PC-9 (cell line): ENCODE results near the gene FGF7. TPM values are rescaled to one million over a fixed set of nuclear protein-coding genes. Genes with fewer than 3 reads are reported as not detected.

Experiments used
- BruUV-seq: library from RNA; stranded (reverse); fragments of 400-500 nt; replicated peaks from 2 replicates; lab custom pipeline; 2021; lab: Mats Ljungman, UMichigan
- CTCF ChIA-PET: fragments of 300-600 bp; sonication (Branson Sonifier 250); formaldehyde crosslinking; loops from one replicate; lab custom pipeline; 2022; ENCODE audit warnings: antibody characterized with exemption; lab: Charles Lee
- POLR2A ChIA-PET: fragments of 300-600 bp; sonication (Branson Sonifier 250); formaldehyde crosslinking; loops from one replicate; lab custom pipeline; 2022; ENCODE audit warnings: antibody characterized with exemption; ENCODE audit not compliant: unreplicated experiment; lab: Charles Lee
- DNase-seq, 2 experiments: peaks; one replicate each; pipeline versions ENCODE4 v3.0.0 to v3.0.0-alpha.2; 2015 to 2022; ENCODE audit warnings: mixed read lengths in 1 of 2
- H2AFZ ChIP-seq: fragments of 200-600 bp; sonication (generic); 2 replicates; pipeline ENCODE4 v1.8.1; 2017; ENCODE audit warnings: antibody characterized with exemption
- H3F3A ChIP-seq: fragments of 200-600 bp; sonication (generic); 2 replicates; pipeline ENCODE4 v1.8.1; 2017; ENCODE audit warnings: antibody characterized with exemption, mild to moderate bottlenecking, low read depth; ENCODE audit not compliant: insufficient read depth
- H3K27ac ChIP-seq: fragments of 200-600 bp; sonication (generic); 2 replicates; pipeline ENCODE4 v1.6.1; 2016; ENCODE audit warnings: mixed run types
- H3K27me3 ChIP-seq: fragments of 200-600 bp; sonication (generic); 2 replicates; pipeline ENCODE4 v1.6.1; 2016; ENCODE audit warnings: low read depth, mixed run types; ENCODE audit not compliant: insufficient read depth
- H3K36me3 ChIP-seq: fragments of 200-600 bp; sonication (generic); 2 replicates; pipeline ENCODE4 v1.6.1; 2016; ENCODE audit warnings: low read depth, mixed run types
- H3K4me1 ChIP-seq: fragments of 200-600 bp; sonication (generic); replicated peaks from 2 replicates; pipeline ENCODE4 v1.6.1; 2016; ENCODE audit warnings: mixed run types; ENCODE audit not compliant: insufficient read depth
- H3K4me2 ChIP-seq: fragments of 200-600 bp; sonication (generic); 2 replicates; pipeline ENCODE4 v1.6.1; 2017; ENCODE audit warnings: mixed run types
- H3K4me3 ChIP-seq: fragments of 200-600 bp; sonication (generic); 2 replicates; pipeline ENCODE4 v1.6.1; 2016; ENCODE audit warnings: mixed run types
- H3K79me2 ChIP-seq: fragments of 200-600 bp; sonication (generic); 2 replicates; pipeline ENCODE4 v1.6.1; 2017; ENCODE audit warnings: low read depth, mixed run types
- H3K9me2 ChIP-seq: fragments of 200-600 bp; sonication (generic); 2 replicates; pipeline ENCODE4 v1.8.1; 2017; ENCODE audit warnings: mild to moderate bottlenecking; ENCODE audit not compliant: insufficient read depth
- H3K9me3 ChIP-seq: fragments of 200-600 bp; sonication (generic); 2 replicates; pipeline ENCODE4 v1.8.1; 2016; ENCODE audit warnings: low read depth; ENCODE audit not compliant: insufficient read depth
- H4K20me1 ChIP-seq: fragments of 200-600 bp; sonication (generic); 2 replicates; pipeline ENCODE4 v1.8.1; 2017; ENCODE audit not compliant: insufficient read depth
- CTCF ChIP-seq: fragments of 200-600 bp; sonication (generic); conservative IDR thresholded peaks from 2 replicates; pipeline ENCODE4 v1.6.1; 2017; ENCODE audit warnings: mixed run types, antibody characterized with exemption, mild to moderate bottlenecking, moderate library complexity
- EZH2 ChIP-seq: fragments of 200-600 bp; sonication (generic); IDR thresholded peaks from 2 replicates; pipeline ENCODE4 v1.8.0; 2017; ENCODE audit warnings: antibody characterized with exemption, low read depth
- intact Hi-C: fragments of 100-400 bp; cut with micrococcal nuclease; formaldehyde crosslinking; loops from one replicate; pipeline ENCODE4 v1.10.0; 2022; ENCODE audit not compliant: unreplicated experiment
- total RNA-seq: library from RNA; stranded (reverse); gene quantifications from 2 replicates; pipeline ENCODE4 v1.2.3, GENCODE V29; 2021

The FGF7 gene
- total RNA-seq, 1 experiment from 2014 or later: not detected

GRCh38 chr15:49492151-49492550 lies 69.1 kb downstream of the FGF7 start:
- no peaks in the 10 kb centered on the region for H3K9me3 ChIP-seq
- no peaks in the 10 kb centered on the region for H3K9me2 ChIP-seq
- H2AFZ ChIP-seq: no peak overlapping the region
- no TSS peak for BruUV-seq
- CTCF ChIA-PET: no interaction called here
- no peak overlapping the region for H3K4me3 ChIP-seq
- no peaks in the 10 kb centered on the region for H3K27me3 ChIP-seq
- DNase-seq: no peak
- no peak overlapping the region for H3K4me2 ChIP-seq
- no peaks in the 10 kb centered on the region for H3K79me2 ChIP-seq
- H3K36me3 ChIP-seq: no peaks in the 10 kb centered on the region
- POLR2A ChIA-PET: no interaction called here
- no peaks in the 10 kb centered on the region for H4K20me1 ChIP-seq
- intact Hi-C loops: no loop called here
- TF ChIP-seq CTCF (no peak), EZH2 (no peak)
- no peaks in the 10 kb centered on the region for H3F3A ChIP-seq
- no peak overlapping the region for H3K27ac ChIP-seq
- no peaks in the 10 kb centered on the region for H3K4me1 ChIP-seq

GRCh38 chr15:49492830-49493229 lies 69.8 kb downstream of the FGF7 start:
- Histone ChIP-seq H3K27ac (no peak overlapping the region), H4K20me1 (no peaks in the 10 kb centered on the region), H3K4me2 (no peak overlapping the region), H3F3A (no peaks in the 10 kb centered on the region), H3K9me3 (no peaks in the 10 kb centered on the region), H3K79me2 (no peaks in the 10 kb centered on the region), H3K9me2 (no peaks in the 10 kb centered on the region), H3K4me3 (no peak overlapping the region), H3K4me1 (no peaks in the 10 kb centered on the region), H2AFZ (no peak overlapping the region), H3K36me3 (no peaks in the 10 kb centered on the region), H3K27me3 (no peaks in the 10 kb centered on the region)
- BruUV-seq: no TSS peak
- CTCF ChIA-PET: no interaction called here
- TF ChIP-seq CTCF (no peak), EZH2 (no peak)
- POLR2A ChIA-PET: no interaction called here
- no peak for DNase-seq
- intact Hi-C loops: no loop called here

- Histone ChIP-seq H3K79me2 (no peaks in the 10 kb centered on the region), H4K20me1 (no peaks in the 10 kb centered on the region), H2AFZ (no peak overlapping the region), H3K9me2 (no peaks in the 10 kb centered on the region), H3K9me3 (no peaks in the 10 kb centered on the region), H3K4me3 (no peak overlapping the region), H3K4me2 (no peak overlapping the region), H3K4me1 (no peaks in the 10 kb centered on the region), H3F3A (no peaks in the 10 kb centered on the region), H3K27me3 (no peaks in the 10 kb centered on the region), H3K27ac (no peak overlapping the region), H3K36me3 (no peaks in the 10 kb centered on the region)
- no TSS peak for BruUV-seq
- TF ChIP-seq EZH2 (no peak), CTCF (no peak)
- ChIA-PET POLR2A (no interaction called here), CTCF (no interaction called here)
- no peak for DNase-seq
- intact Hi-C loops: no loop called here
These were observed 71.8 kb downstream of the FGF7 start for GRCh38 chr15:49494842-49495241.
